C4-2B (cell line): Measurements from ENCODE around the gene PRPSAP2.

Experiments used
- CTCF ChIP-seq: fragments of 450-650 bp; conservative IDR thresholded peaks from 2 replicates; pipeline ENCODE4 v1.5.1; 2017; ENCODE audit warnings: mild to moderate bottlenecking
- ZFX ChIP-seq: fragments of 450-650 bp; IDR thresholded peaks from 2 replicates; pipeline ENCODE4 v1.6.1; 2017

DNA sequence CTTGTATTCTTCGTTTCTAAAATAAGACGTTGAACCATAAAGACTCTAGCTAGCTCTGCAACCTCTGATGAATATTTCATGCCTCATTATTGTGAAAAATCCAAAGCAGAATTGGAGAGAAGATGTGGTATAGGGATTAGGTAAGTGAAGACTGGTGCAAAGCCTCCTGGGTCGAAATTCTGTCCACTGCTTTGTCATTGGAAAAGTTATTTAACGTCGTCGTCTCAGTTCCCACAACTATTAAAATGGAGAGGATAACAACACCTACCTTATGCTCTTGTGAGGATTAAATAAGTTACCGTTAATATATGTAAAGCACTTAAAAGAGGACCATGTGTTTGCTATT is 1.4 kb upstream of the PRPSAP2 start:
- TF ChIP-seq CTCF = no peak
- no peak for TF ChIP-seq ZFX
